Measurements from ENCODE around the gene HEATR5B.
A peak's percentile ranks its signal among the peaks of the same experiment; 100 is the strongest.

Gene HEATR5B

GRCh38 chr2:37013315-37013641 lies 70.9 kb downstream of the HEATR5B start:
- Histone ChIP-seq H3K4me1 (ENCODE audit: low read length) (peaks cover 10% of the 10 kb centered on the region), H3K9ac (ENCODE audit: low read length) (no peak overlapping the region), H3K9me2 (replicated peaks; ENCODE audit: insufficient read depth, low read length) (no peaks in the 10 kb centered on the region), H2AFZ (ENCODE audit: low read length) (no peak overlapping the region), H3K27ac (ENCODE audit: low read length) (no peak overlapping the region), H3K9me3 (replicated peaks; ENCODE audit: insufficient read depth, low read length) (no peaks in the 10 kb centered on the region), H3K4me2 (ENCODE audit: low read depth, low read length) (no peak overlapping the region), H3K36me3 (replicated peaks; ENCODE audit: insufficient read depth, low read length) (peaks cover 11% of the 10 kb centered on the region; the same call in 1 of the 2 replicates), H3K79me2 (ENCODE audit: low read length) (no peaks in the 10 kb centered on the region), H4K20me1 (ENCODE audit: insufficient read depth, low read length) (no peaks in the 10 kb centered on the region), H3K27me3 (replicated peaks; ENCODE audit: insufficient read depth, low read length) (no peaks in the 10 kb centered on the region), H3K4me3 (ENCODE audit: low read length) (no peak overlapping the region), H3F3A (ENCODE audit: insufficient read depth, low read length) (no peaks in the 10 kb centered on the region)
- no peak for DNase-seq
- TF ChIP-seq EZH2phosphoT487 (IDR thresholded peaks at IDR 0.05; ENCODE audit: low read length) (no peak), EZH2 (optimal IDR thresholded peaks at IDR 0.05; ENCODE audit: low read depth, low read length) (no peak), CTCF (IDR thresholded peaks at IDR 0.05; ENCODE audit: low read length) (no peak)

DNA sequence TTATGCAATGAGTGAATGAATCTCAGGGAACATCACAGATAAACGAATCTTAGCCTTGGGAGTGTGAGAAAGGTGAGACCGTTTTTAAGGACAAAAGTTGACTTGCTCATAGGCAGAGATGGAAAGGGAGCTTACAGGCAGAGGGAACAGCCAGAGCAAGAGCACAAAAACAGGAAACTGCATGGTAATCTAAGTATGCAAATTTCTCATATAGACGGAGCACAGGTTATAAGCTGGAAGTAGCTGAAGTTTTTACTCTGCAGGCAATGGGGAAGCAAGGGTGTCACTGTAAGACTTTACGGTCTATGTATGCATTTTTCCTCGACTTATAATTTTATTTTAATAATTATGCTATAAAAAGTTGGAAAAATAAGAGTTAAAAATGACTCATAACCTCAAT lies 73.0 kb downstream of the HEATR5B start:
- H3K4me1 ChIP-seq (ENCODE audit: low read length) = peaks cover 10% of the 10 kb centered on the region
- no peak overlapping the region for H3K27ac ChIP-seq (ENCODE audit: low read length)
- peaks cover 13% of the 10 kb centered on the region; the same call in 1 of the 2 replicates for H3K36me3 ChIP-seq (replicated peaks; ENCODE audit: insufficient read depth, low read length)
- no peak for DNase-seq
- H3K79me2 ChIP-seq (ENCODE audit: low read length) = no peaks in the 10 kb centered on the region
- TF ChIP-seq CTCF (IDR thresholded peaks at IDR 0.05; ENCODE audit: low read length) (no peak), EZH2 (optimal IDR thresholded peaks at IDR 0.05; ENCODE audit: low read depth, low read length) (no peak), EZH2phosphoT487 (IDR thresholded peaks at IDR 0.05; ENCODE audit: low read length) (no peak)
- H3K9ac ChIP-seq (ENCODE audit: low read length) = no peak overlapping the region
- no peaks in the 10 kb centered on the region; the same call in 1 of the 2 replicates for H3F3A ChIP-seq (ENCODE audit: insufficient read depth, low read length)
- H4K20me1 ChIP-seq (ENCODE audit: insufficient read depth, low read length) = 0 out of 2 replicates have a peak, but pooled peaks cover 2% of the 10 kb centered on the region
- no peak overlapping the region for H3K4me2 ChIP-seq (ENCODE audit: low read depth, low read length)
- H3K9me2 ChIP-seq (replicated peaks; ENCODE audit: insufficient read depth, low read length) = no peaks in the 10 kb centered on the region
- H3K9me3 ChIP-seq (replicated peaks; ENCODE audit: insufficient read depth, low read length) = no peaks in the 10 kb centered on the region
- no peak overlapping the region for H2AFZ ChIP-seq (ENCODE audit: low read length)
- H3K27me3 ChIP-seq (replicated peaks; ENCODE audit: insufficient read depth, low read length) = no peaks in the 10 kb centered on the region
- no peak overlapping the region for H3K4me3 ChIP-seq (ENCODE audit: low read length)

GRCh38 chr2:37005118-37005868 lies 78.9 kb downstream of the HEATR5B start:
- Histone ChIP-seq H2AFZ (ENCODE audit: low read length) (no peak overlapping the region), H3K9ac (ENCODE audit: low read length) (no peak overlapping the region), H3K4me3 (ENCODE audit: low read length) (no peak overlapping the region), H3K36me3 (replicated peaks; ENCODE audit: insufficient read depth, low read length) (peaks cover 7% of the 10 kb centered on the region; the same call in 1 of the 2 replicates), H3K27me3 (replicated peaks; ENCODE audit: insufficient read depth, low read length) (no peaks in the 10 kb centered on the region), H4K20me1 (ENCODE audit: insufficient read depth, low read length) (peaks cover 7% of the 10 kb centered on the region; the same call in 1 of the 2 replicates), H3K4me1 (ENCODE audit: low read length) (peaks cover 10% of the 10 kb centered on the region), H3K9me3 (replicated peaks; ENCODE audit: insufficient read depth, low read length) (no peaks in the 10 kb centered on the region), H3F3A (ENCODE audit: insufficient read depth, low read length) (no peaks in the 10 kb centered on the region; the same call in 1 of the 2 replicates), H3K9me2 (replicated peaks; ENCODE audit: insufficient read depth, low read length) (no peaks in the 10 kb centered on the region), H3K27ac (ENCODE audit: low read length) (no peak overlapping the region), H3K4me2 (ENCODE audit: low read depth, low read length) (no peak overlapping the region), H3K79me2 (ENCODE audit: low read length) (no peaks in the 10 kb centered on the region)
- TF ChIP-seq EZH2phosphoT487 (IDR thresholded peaks at IDR 0.05; ENCODE audit: low read length) = no peak; the same call in 1 of the 2 replicates
- TF ChIP-seq EZH2 (optimal IDR thresholded peaks at IDR 0.05; ENCODE audit: low read depth, low read length) = no peak
- TF ChIP-seq CTCF (IDR thresholded peaks at IDR 0.05; ENCODE audit: low read length) = 0 out of 2 replicates have a peak, but pooled peaks have one; percentile 8
- DNase-seq = peak; percentile 71
